ENCODE results near the gene FERMT3.

DNA sequence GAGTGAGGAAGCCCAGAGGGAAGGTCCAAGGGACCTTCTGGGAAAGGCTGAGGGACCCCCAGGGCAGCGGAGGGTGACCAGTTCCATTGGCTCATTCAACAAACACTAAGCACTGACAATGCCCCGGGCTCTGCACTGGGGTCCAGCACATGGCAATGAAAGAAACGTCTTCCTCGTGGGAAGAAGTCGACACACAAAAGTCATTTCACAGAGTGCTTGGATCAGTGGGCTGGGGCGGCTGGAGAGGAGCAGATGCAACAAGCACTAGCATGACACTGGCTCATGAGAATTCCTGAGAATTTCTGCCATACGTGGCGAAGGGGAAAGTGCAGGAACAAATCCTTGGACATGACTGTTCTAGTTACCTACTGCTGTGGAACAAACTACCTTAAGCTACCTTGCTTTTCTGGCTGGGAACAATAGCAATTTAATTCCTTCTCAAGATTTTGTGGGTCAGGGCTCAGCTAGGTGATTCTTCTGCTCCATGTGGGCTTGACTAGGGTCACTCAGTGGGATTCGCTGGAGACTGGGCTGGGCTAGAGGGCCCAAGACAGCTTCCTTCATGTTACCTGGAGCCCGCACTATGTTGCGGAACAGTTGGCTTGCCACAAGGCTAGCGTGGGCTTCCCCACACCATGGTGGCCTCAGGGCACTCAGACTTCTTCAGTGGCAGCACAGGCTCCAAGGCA, 27.4 kb upstream of the FERMT3 start:
- TF ChIP-seq TAF1 (IDR thresholded peaks at IDR 0.05; ENCODE audit: borderline replicate concordance, insufficient read depth, low read length) = no peak
- TF ChIP-seq, protein P1, sequence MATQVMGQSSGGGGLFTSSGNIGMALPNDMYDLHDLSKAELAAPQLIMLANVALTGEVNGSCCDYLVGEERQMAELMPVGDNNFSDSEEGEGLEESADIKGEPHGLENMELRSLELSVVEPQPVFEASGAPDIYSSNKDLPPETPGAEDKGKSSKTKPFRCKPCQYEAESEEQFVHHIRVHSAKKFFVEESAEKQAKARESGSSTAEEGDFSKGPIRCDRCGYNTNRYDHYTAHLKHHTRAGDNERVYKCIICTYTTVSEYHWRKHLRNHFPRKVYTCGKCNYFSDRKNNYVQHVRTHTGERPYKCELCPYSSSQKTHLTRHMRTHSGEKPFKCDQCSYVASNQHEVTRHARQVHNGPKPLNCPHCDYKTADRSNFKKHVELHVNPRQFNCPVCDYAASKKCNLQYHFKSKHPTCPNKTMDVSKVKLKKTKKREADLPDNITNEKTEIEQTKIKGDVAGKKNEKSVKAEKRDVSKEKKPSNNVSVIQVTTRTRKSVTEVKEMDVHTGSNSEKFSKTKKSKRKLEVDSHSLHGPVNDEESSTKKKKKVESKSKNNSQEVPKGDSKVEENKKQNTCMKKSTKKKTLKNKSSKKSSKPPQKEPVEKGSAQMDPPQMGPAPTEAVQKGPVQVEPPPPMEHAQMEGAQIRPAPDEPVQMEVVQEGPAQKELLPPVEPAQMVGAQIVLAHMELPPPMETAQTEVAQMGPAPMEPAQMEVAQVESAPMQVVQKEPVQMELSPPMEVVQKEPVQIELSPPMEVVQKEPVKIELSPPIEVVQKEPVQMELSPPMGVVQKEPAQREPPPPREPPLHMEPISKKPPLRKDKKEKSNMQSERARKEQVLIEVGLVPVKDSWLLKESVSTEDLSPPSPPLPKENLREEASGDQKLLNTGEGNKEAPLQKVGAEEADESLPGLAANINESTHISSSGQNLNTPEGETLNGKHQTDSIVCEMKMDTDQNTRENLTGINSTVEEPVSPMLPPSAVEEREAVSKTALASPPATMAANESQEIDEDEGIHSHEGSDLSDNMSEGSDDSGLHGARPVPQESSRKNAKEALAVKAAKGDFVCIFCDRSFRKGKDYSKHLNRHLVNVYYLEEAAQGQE (IDR thresholded peaks at IDR 0.05; ENCODE audit: insufficient read depth in 1 of 2, low read depth in 2 of 2, low read length in 2 of 2) = no peak
